Activated CD4-positive, alpha-beta T cell treated with anti-CD3 and anti-CD28 coated beads, Interleukin-2, Interleukin-6, amounts not matched to agents 100 ng/mL and 50 ng/mL, durations not matched to agents 16 hours and 8 hours (primary cell): ENCODE data around the gene RAB40A.
"Not testable (repeated sequence)": the region's sequence is repeated elsewhere in the genome, so short reads cannot be mapped to it uniquely, and the experiment has no call there.

ENCODE experiments used
- DNase-seq: peaks from one replicate; pipeline ENCODE4 v3.0.0-alpha.2; 2020

RAB40A gene

DNA sequence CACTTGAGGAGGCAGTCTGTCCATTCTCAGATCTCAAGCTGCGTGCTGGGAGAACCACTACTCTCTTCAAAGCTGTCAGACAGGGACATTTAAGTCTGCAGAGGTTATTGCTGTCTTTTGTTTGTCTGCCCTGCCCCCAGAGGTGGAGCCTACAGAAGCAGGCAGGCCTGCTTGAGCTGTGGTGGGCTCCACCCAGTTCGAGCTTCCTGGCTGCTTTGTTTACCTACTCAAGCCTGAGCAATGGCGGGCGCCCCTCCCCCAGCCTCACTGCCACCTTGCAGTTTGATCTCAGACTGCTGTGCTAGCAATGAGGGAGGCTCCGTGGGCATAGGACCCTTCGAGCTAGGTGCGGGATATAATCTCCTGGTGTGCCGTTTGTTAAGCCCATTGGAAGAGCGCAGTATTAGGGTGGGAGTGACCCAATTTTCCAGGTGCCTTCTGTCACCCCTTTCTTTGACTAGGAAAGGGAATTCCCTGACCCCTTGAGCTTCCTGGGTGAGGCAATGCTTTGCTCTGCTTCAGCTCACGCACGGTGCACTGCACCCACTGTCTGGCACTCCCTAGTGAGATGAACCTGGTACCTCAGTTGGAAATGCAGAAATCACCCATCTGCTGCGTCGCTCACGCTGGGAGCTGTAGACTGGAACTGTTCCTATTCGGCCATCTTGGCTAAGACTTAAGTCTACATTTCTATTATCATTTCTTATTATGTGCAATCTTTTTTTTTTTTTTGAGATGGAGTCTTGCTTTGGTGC, 59.1 kb downstream of the RAB40A start:
- not testable (repeated sequence) for DNase-seq

DNA sequence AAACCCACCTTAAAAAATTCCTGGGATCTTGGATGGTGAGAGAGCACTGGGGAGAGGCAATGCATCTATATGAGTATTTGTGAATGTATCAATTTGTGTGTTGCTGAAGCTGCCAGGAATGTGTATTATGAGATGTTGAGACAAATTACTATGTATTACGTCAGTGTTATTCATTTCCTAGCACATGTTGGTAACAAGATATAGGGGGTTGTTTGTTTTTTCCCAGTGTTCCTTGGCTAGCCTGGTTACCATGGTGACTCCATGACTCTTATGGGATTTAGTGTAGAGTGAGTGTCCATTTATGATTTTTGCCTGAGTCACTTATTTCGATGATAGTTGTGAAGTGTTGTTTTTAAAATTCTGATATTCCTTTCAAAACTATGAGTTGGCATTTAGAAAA, 65.6 kb downstream of the RAB40A start:
- no peak for DNase-seq
